ENCODE data around the gene TACC3.

Gene TACC3

GRCh38 chr4:1792832-1793495 lies 71.6 kb downstream of the TACC3 start, which contains the start of gene FGFR3:
Gene FGFR3 (plus strand): TSS chr4:1793293. CDS start chr4:1793935, 642 bp downstream.
- DNase-seq (ENCODE audit: low read depth in 2 of 2), result peak; percentile 15 to 52

GRCh38 chr4:1793496-1793840 lies 72.1 kb downstream of the TACC3 start:
- peak; percentile 7 to 29 for DNase-seq (ENCODE audit: low read depth in 2 of 2)

- DNase-seq (ENCODE audit: low read depth in 2 of 2), result no peak
These were observed 72.9 kb downstream of the TACC3 start for GRCh38 chr4:1793940-1794808.
